T follicular helper cell (primary cell): ENCODE data around the gene NABP2.

Experiments used
- DNase-seq: peaks from one replicate; pipeline ENCODE4 v3.0.0-alpha.2; 2020; ENCODE audit warnings: low read depth

The NABP2 gene

DNA sequence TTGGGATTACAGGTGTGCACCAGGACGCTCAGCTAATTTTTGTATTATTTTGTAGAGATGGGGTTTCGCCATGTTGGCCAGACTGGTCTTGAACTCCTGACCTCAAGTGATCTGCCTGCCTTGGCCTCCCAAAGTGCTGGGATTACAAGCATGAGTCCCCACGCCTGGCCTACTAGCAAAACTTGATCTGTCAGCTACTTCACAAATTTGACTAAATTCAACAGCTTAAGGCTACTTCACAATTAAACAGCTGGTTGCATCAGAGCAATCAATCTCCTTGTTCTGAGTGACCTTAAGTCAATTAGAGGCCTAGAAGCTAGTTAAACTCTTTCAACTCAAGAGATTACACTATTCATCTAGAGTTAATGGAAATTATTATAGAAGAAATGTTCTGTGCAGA is 54.8 kb downstream of the NABP2 start:
- DNase-seq: no peak
